Kasumi-1 (cell line): ENCODE data around the gene GRK5.

Source experiments
- DNase-seq, 2 experiments: peaks; one replicate each; lab custom pipeline; 2025; lab: John Stamatoyannopoulos, UW

The GRK5 gene

GRCh38 chr10:119341459-119342301 lies 134.3 kb downstream of the GRK5 start:
- DNase-seq = no peak

GRCh38 chr10:119342335-119342734 lies 135.0 kb downstream of the GRK5 start:
- DNase-seq = no peak

- no peak for DNase-seq
Measured at GRCh38 chr10:119343011-119343601, 135.7 kb downstream of the GRK5 start.

- no peak for DNase-seq
Measured at GRCh38 chr10:119344381-119344780, 137.0 kb downstream of the GRK5 start.

GRCh38 chr10:119346095-119346832 lies 138.9 kb downstream of the GRK5 start:
- no peak for DNase-seq

GRCh38 chr10:119347181-119347974 lies 140.0 kb downstream of the GRK5 start:
- no peak for DNase-seq

GRCh38 chr10:119348106-119348505 lies 140.7 kb downstream of the GRK5 start:
- DNase-seq = no peak

- no peak for DNase-seq
Measured at GRCh38 chr10:119348516-119349240, 141.3 kb downstream of the GRK5 start.

GRCh38 chr10:119349341-119349740 lies 142.0 kb downstream of the GRK5 start:
- DNase-seq = no peak

- no peak for DNase-seq
Measured at GRCh38 chr10:119349937-119350501, 142.6 kb downstream of the GRK5 start.

GRCh38 chr10:119350502-119351097 lies 143.2 kb downstream of the GRK5 start:
- DNase-seq = no peak

- DNase-seq = no peak
Measured at GRCh38 chr10:119351189-119351588, 143.8 kb downstream of the GRK5 start.

GRCh38 chr10:119352042-119352441 lies 144.7 kb downstream of the GRK5 start:
- DNase-seq = peak in 1 of 2 experiments; percentile 35

GRCh38 chr10:119352807-119353206 lies 145.4 kb downstream of the GRK5 start:
- DNase-seq = no peak

GRCh38 chr10:119353421-119353820 lies 146.1 kb downstream of the GRK5 start:
- DNase-seq = no peak

GRCh38 chr10:119355930-119356329 lies 148.6 kb downstream of the GRK5 start:
- peak in 1 of 2 experiments; percentile 20 for DNase-seq

- DNase-seq = no peak
Measured at GRCh38 chr10:119357412-119358151, 150.2 kb downstream of the GRK5 start.

GRCh38 chr10:119358152-119358512 lies 150.8 kb downstream of the GRK5 start:
- no peak for DNase-seq

- DNase-seq = no peak
Measured at GRCh38 chr10:119358567-119358966, 151.2 kb downstream of the GRK5 start.

GRCh38 chr10:119359025-119359424 lies 151.7 kb downstream of the GRK5 start:
- DNase-seq = no peak
